CD4-positive, alpha-beta memory T cell (primary cell): Measurements from ENCODE around the gene RIMBP2. TPM values are rescaled to one million over a fixed set of nuclear protein-coding genes. Genes with fewer than 3 reads are reported as not detected.

Source experiments
- CTCF ChIA-PET: fragments of 350-600 bp; sonication (Branson Sonifier 250); formaldehyde crosslinking; loops from one replicate; lab custom pipeline; 2021; ENCODE audit warnings: inconsistent platforms; ENCODE audit not compliant: partially characterized antibody; lab: Charles Lee
- POLR2A ChIA-PET: fragments of 350-600 bp; sonication (Branson Sonifier 250); formaldehyde crosslinking; loops from one replicate; lab custom pipeline; 2021; ENCODE audit not compliant: partially characterized antibody; lab: Charles Lee
- DNase-seq, 5 donors: peaks; one replicate each; pipeline versions ENCODE4 v3.0.0 to v3.0.0-alpha.2; 2020 to 2022; ENCODE audit warnings: mixed read lengths in 1 of 5
- H3K27ac ChIP-seq: one replicate; pipeline ENCODE4 v1.7.0; 2013; ENCODE audit warnings: low read depth, low read length
- H3K27me3 ChIP-seq: 2 replicates; pipeline ENCODE4 v1.7.0; 2013; ENCODE audit warnings: mild to moderate bottlenecking, low read length, moderate library complexity; ENCODE audit not compliant: insufficient read depth
- H3K36me3 ChIP-seq: 2 replicates; pipeline ENCODE4 v1.7.0; 2013; ENCODE audit warnings: mild to moderate bottlenecking, low read length, moderate library complexity; ENCODE audit not compliant: insufficient read depth
- H3K4me1 ChIP-seq: 2 replicates; pipeline ENCODE4 v1.7.0; 2013; ENCODE audit warnings: mild to moderate bottlenecking, low read length, moderate library complexity; ENCODE audit not compliant: insufficient read depth
- H3K4me3 ChIP-seq, 2 donors: one replicate each; pipeline ENCODE4 v1.7.0; 2013; ENCODE audit warnings: low read length in 2 of 2, mild to moderate bottlenecking in 1 of 2
- H3K9me3 ChIP-seq, 2 donors: one replicate each; pipeline ENCODE4 v1.7.0; 2013; ENCODE audit warnings: low read length in 2 of 2, control low read depth in 1 of 2; ENCODE audit not compliant: control insufficient read depth in 1 of 2
- H3K27ac Mint-ChIP-seq, 7 donors: one replicate each; pipeline ENCODE4 v1.8.0; 2020 to 2021; ENCODE audit warnings: mixed read lengths in 7 of 7, mild to moderate bottlenecking in 6 of 7, inconsistent platforms in 3 of 7, moderate library complexity in 3 of 7
- H3K27me3 Mint-ChIP-seq, 2 donors: one replicate each; pipeline ENCODE4 v1.8.0; 2020 to 2021; ENCODE audit warnings: mixed read lengths in 2 of 2
- H3K36me3 Mint-ChIP-seq, 2 donors: one replicate each; pipeline ENCODE4 v1.8.0; 2020 to 2021; ENCODE audit warnings: mixed read lengths in 2 of 2, inconsistent platforms in 1 of 2, mild to moderate bottlenecking in 1 of 2
- H3K4me1 Mint-ChIP-seq, 4 donors: one replicate each; pipeline ENCODE4 v1.8.0; 2020 to 2021; ENCODE audit warnings: mixed read lengths in 4 of 4, mild to moderate bottlenecking in 1 of 4
- H3K4me3 Mint-ChIP-seq, 8 donors: one replicate each; pipeline ENCODE4 v1.8.0; 2020 to 2021; ENCODE audit warnings: mixed read lengths in 8 of 8, mild to moderate bottlenecking in 7 of 8, moderate library complexity in 6 of 8, inconsistent platforms in 3 of 8
- H3K9me3 Mint-ChIP-seq, 8 donors: one replicate each; pipeline ENCODE4 v1.8.0; 2020 to 2021; ENCODE audit warnings: mixed read lengths in 8 of 8, mild to moderate bottlenecking in 5 of 8, inconsistent platforms in 3 of 8, moderate library complexity in 1 of 8
- intact Hi-C: fragments of 100-400 bp; cut with micrococcal nuclease; formaldehyde crosslinking; loops from one replicate; pipeline ENCODE4 v1.15.1; 2023
- polyA plus RNA-seq, 2 donors: library from polyadenylated mRNA; unstranded; fragments of 300-500 nt; fragmentation: Illumina TruSeq; gene quantifications; one replicate each; pipeline ENCODE4 v1.2.3, GENCODE V29; 2021
- total RNA-seq, 2 experiments: library from RNA; stranded (reverse); gene quantifications; one replicate each; pipeline ENCODE4 v1.2.3, GENCODE V29; 2021

The RIMBP2 gene
- total and polyA plus RNA-seq, 4 experiments from 2014 or later = 0.20 TPM; not detected in 3

DNA sequence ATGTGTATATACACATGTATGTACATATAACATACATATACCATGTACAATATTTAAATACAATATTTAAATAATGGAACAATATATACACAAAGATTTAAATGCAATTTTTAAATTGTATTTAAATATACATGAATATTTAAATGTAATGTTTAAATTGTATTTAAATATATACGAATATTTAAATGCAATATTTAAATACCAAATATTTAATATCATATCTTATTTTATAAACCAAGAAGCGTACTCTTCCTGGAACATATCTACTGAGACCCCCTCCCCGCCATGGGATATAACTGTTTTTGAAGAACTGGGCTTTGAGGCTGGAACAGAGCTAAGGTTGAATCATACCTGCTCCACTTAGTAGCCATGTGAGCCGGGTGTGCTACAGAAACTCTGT, 29.8 kb upstream of the RIMBP2 start:
- ChIA-PET POLR2A (no interaction called here), CTCF (interaction anchor here (2.3 kb wide), 1 partner anchor 74 kb away, joined by 5 read pairs; no protein-coding TSS in a partner anchor)
- intact Hi-C loops = loop anchor here (5.0 kb wide), 1 partner anchor 699 kb away; no protein-coding TSS in a partner anchor
- H3K36me3 Mint-ChIP-seq = no peaks in the 10 kb centered on the region
- no peak overlapping the region for H3K4me3 Mint-ChIP-seq
- no peak for DNase-seq
- H3K36me3 ChIP-seq = no peaks in the 10 kb centered on the region
- no peak overlapping the region for H3K4me3 ChIP-seq
- peaks cover 0 to 5% of the 10 kb centered on the region in 2 donors for H3K27me3 Mint-ChIP-seq
- H3K27ac Mint-ChIP-seq = no peak overlapping the region
- H3K4me1 ChIP-seq = peaks cover 4% of the 10 kb centered on the region
- H3K4me1 Mint-ChIP-seq = peaks cover 6 to 9% (median 6%) of the 10 kb centered on the region in 4 donors
- peaks cover 0 to 7% (median 1%) of the 10 kb centered on the region in 8 donors for H3K9me3 Mint-ChIP-seq
- no peaks in the 10 kb centered on the region for H3K27me3 ChIP-seq
- H3K27ac ChIP-seq = no peak overlapping the region
- no peaks in the 10 kb centered on the region for H3K9me3 ChIP-seq

DNA sequence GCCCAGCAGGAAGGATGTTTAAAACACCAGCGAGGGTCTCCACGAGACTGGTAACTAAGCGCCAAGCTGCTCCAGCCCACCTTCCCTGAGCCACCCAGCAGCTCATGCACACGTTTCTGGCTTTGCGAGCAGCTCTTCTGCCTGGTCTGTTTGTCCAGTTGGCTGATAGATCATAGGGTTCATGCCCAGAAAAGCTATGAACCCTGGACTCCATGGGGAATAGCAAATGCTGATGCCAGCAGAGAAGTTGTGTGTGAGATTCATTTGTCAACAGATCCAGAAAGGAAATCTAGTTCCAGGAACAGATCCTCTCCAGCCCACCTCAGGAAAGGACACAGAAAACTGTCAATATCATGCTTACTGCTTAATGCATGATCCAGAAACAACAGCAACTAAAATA, 28.2 kb upstream of the RIMBP2 start:
- POLR2A ChIA-PET = no interaction called here

DNA sequence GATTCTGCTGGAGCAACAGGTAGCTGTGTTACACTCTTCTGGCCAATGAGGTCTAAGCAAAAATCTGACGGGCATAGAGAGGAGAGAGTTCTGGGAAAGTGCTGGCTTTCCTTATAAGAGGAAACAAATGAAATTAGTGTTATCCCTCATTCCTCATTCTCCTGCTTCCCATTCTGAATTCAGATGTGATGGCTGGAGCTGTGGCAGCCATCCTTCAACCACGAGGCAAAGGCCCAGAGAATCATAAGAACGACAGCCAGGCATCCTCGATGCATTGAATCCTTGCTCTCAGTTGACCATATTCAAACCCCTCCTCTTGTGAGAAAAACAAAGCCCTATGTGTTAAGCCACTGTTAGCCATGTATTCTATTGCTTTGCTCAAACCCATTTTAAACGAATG, 27.5 kb upstream of the RIMBP2 start:
- Mint-ChIP-seq H3K27ac (no peak overlapping the region), H3K4me1 (peaks cover 6 to 9% (median 6%) of the 10 kb centered on the region in 4 donors), H3K27me3 (peaks cover 5 to 8% of the 10 kb centered on the region in 2 donors), H3K36me3 (no peaks in the 10 kb centered on the region), H3K4me3 (no peak overlapping the region), H3K9me3 (peaks cover 0 to 17% (median 4%) of the 10 kb centered on the region in 8 donors)
- intact Hi-C loops = no loop called here
- H3K36me3 ChIP-seq = no peaks in the 10 kb centered on the region
- ChIA-PET CTCF (no interaction called here), POLR2A (no interaction called here)
- no peaks in the 10 kb centered on the region for H3K27me3 ChIP-seq
- H3K4me3 ChIP-seq = no peak overlapping the region
- no peak for DNase-seq
- H3K4me1 ChIP-seq = peaks cover 4% of the 10 kb centered on the region
- H3K9me3 ChIP-seq = no peaks in the 10 kb centered on the region
- no peak overlapping the region for H3K27ac ChIP-seq

More for the DNA sequence above, 28.2 kb upstream of the RIMBP2 start:
- H3K27me3 ChIP-seq = no peaks in the 10 kb centered on the region
- no peak overlapping the region for H3K4me3 ChIP-seq
- no peaks in the 10 kb centered on the region for H3K36me3 ChIP-seq
- H3K36me3 Mint-ChIP-seq = no peaks in the 10 kb centered on the region
- intact Hi-C loops = no loop called here
- H3K9me3 ChIP-seq = no peaks in the 10 kb centered on the region
- CTCF ChIA-PET = no interaction called here
- peaks cover 0 to 17% (median 4%) of the 10 kb centered on the region in 8 donors for H3K9me3 Mint-ChIP-seq
- DNase-seq = no peak
- H3K27ac Mint-ChIP-seq = no peak overlapping the region
- peaks cover 6 to 9% (median 6%) of the 10 kb centered on the region in 4 donors for H3K4me1 Mint-ChIP-seq
- H3K4me1 ChIP-seq = peaks cover 4% of the 10 kb centered on the region
- H3K27ac ChIP-seq = no peak overlapping the region
- H3K4me3 Mint-ChIP-seq = no peak overlapping the region
- peaks cover 3 to 8% of the 10 kb centered on the region in 2 donors for H3K27me3 Mint-ChIP-seq

DNA sequence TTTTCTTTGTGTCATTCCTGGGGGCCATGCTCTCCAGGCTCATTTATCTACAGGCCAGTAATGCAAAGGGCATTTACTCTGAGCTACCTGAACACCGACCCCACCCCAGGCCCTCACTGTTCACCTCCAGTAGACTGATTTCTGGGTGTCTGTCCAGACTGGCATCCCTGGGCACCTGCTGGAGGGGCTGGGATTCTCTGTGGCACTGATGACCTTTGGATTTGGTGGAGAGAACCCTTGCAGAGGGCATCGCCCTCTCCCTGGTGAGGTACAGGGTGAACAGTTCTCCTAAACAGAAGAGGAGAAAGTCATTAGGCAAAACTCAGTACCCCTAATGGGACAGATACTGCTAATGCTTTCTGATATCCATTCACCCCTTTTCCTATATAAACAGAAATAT, 27.1 kb upstream of the RIMBP2 start:
- H3K9me3 Mint-ChIP-seq = peaks cover 0 to 17% (median 6%) of the 10 kb centered on the region in 8 donors
- ChIA-PET CTCF (no interaction called here), POLR2A (no interaction called here)
- peaks cover 4 to 7% (median 5%) of the 10 kb centered on the region in 4 donors for H3K4me1 Mint-ChIP-seq
- H3K36me3 Mint-ChIP-seq = no peaks in the 10 kb centered on the region
- Histone ChIP-seq H3K4me1 (peaks cover 4% of the 10 kb centered on the region), H3K9me3 (no peaks in the 10 kb centered on the region), H3K27me3 (no peaks in the 10 kb centered on the region), H3K36me3 (no peaks in the 10 kb centered on the region), H3K27ac (no peak overlapping the region), H3K4me3 (no peak overlapping the region)
- H3K27ac Mint-ChIP-seq = no peak overlapping the region
- no peak for DNase-seq
- H3K27me3 Mint-ChIP-seq = peaks cover 8% of the 10 kb centered on the region in 2 donors
- intact Hi-C loops = no loop called here
- no peak overlapping the region for H3K4me3 Mint-ChIP-seq

DNA sequence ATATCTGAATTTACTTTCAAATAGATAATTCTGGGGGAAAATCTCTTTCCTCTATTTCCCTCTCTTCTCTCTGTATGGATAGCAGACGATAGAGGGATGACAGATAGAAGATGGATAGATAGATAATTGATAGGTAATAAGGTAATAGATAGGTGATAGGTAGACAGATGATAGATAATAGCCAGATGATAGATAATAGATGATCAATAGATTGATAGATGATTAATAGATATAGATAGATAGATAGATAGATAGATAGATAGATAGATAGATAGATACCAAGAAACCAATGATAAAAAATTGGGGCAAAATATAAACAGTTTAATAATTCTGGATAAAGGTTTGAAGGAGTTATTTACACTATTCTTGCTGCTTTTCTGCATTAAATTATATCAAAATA, 26.6 kb upstream of the RIMBP2 start:
- peaks cover 8% of the 10 kb centered on the region in 2 donors for H3K27me3 Mint-ChIP-seq
- no peak for DNase-seq
- H3K4me3 ChIP-seq = no peak overlapping the region
- POLR2A ChIA-PET = no interaction called here
- H3K4me1 ChIP-seq = peaks cover under 1% of the 10 kb centered on the region
- no peak overlapping the region for H3K4me3 Mint-ChIP-seq
- H3K27ac ChIP-seq = no peak overlapping the region
- intact Hi-C loops = no loop called here
- no peaks in the 10 kb centered on the region for H3K9me3 ChIP-seq
- H3K27ac Mint-ChIP-seq = no peak overlapping the region
- H3K4me1 Mint-ChIP-seq = peaks cover 0 to 2% (median under 1%) of the 10 kb centered on the region in 4 donors
- no peaks in the 10 kb centered on the region for H3K27me3 ChIP-seq
- no peaks in the 10 kb centered on the region for H3K36me3 Mint-ChIP-seq
- no peaks in the 10 kb centered on the region for H3K36me3 ChIP-seq
- H3K9me3 Mint-ChIP-seq = peaks cover 0 to 17% (median 6%) of the 10 kb centered on the region in 8 donors
- CTCF ChIA-PET = no interaction called here

DNA sequence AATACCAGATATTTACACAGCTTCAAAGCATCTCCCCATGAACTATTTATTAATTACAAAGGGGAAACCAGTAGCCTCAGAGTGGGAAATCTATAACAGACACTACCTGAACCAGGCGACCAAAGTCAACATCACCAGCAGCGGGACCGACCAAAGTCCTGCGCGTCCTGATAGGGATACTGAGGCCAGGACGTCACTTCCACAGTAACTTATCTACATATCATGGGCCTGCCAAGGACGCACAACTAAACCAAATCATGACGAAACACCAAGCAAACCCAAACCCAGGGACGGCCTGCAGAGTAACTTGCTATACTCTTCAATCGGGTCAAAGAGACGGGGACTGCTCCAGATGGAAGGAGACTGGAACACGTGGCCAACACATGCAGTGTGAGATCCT, 26.0 kb upstream of the RIMBP2 start:
- H3K4me1 ChIP-seq = no peaks in the 10 kb centered on the region
- H3K9me3 ChIP-seq = no peaks in the 10 kb centered on the region
- no peak overlapping the region for H3K4me3 ChIP-seq
- Mint-ChIP-seq H3K27me3 (peaks cover 8 to 9% of the 10 kb centered on the region in 2 donors), H3K4me1 (no peaks in the 10 kb centered on the region), H3K9me3 (peaks cover 0 to 17% (median 6%) of the 10 kb centered on the region in 8 donors), H3K27ac (no peak overlapping the region), H3K4me3 (no peak overlapping the region), H3K36me3 (no peaks in the 10 kb centered on the region)
- intact Hi-C loops = no loop called here
- no peaks in the 10 kb centered on the region for H3K27me3 ChIP-seq
- no peak overlapping the region for H3K27ac ChIP-seq
- CTCF ChIA-PET = no interaction called here
- no peaks in the 10 kb centered on the region for H3K36me3 ChIP-seq
- DNase-seq = no peak
- POLR2A ChIA-PET = no interaction called here

DNA sequence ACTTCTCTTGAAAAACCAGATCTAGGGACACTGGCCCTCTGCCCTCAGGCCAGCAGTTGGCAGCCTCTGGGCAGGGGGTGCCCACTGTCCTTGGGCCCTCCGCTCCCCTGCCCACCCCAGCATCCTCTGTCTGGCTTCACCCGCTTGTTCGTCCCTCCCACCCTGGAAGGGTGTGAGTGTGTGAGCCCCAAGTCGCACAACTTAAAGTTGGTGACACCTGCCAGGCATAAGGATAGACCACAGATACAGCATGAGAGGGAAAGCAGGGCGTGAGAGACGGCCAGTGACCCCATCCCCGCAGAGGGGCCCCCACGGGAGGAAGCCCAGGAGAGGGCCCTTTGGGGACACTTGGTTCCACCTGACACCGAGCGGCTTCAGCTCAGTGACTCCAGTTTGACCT, 23.5 kb upstream of the RIMBP2 start:
- peaks cover 0 to 17% (median 6%) of the 10 kb centered on the region in 8 donors for H3K9me3 Mint-ChIP-seq
- Histone ChIP-seq H3K4me1 (no peaks in the 10 kb centered on the region), H3K9me3 (no peaks in the 10 kb centered on the region), H3K4me3 (no peak overlapping the region), H3K36me3 (no peaks in the 10 kb centered on the region), H3K27ac (no peak overlapping the region), H3K27me3 (no peaks in the 10 kb centered on the region)
- no peak overlapping the region for H3K27ac Mint-ChIP-seq
- ChIA-PET CTCF (no interaction called here), POLR2A (no interaction called here)
- DNase-seq = no peak
- H3K36me3 Mint-ChIP-seq = no peaks in the 10 kb centered on the region
- H3K4me1 Mint-ChIP-seq = no peaks in the 10 kb centered on the region
- peaks cover 9 to 10% of the 10 kb centered on the region in 2 donors for H3K27me3 Mint-ChIP-seq
- intact Hi-C loops = no loop called here
- H3K4me3 Mint-ChIP-seq = no peak overlapping the region
